ENCODE results near the gene GOLT1A.

DNA sequence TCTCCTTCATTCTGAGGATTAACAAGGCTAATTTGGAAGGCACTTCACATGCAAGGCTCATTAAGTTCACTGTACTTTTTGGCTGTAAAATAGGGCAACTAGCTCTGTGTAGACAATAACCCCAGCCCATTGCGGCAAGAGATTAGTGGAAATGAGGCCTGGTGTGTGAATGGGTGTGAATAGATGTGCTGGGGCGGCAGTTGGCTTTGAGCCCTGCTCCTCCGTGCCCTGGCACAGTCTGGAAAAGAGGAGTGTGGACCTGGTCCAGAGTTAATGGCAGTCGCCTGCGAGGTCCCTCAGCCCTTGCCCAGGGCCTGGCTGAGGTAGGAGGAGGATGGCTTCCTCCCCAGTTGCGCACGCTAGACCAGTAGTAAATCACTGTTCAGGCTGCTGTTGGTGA is 22.3 kb downstream of the GOLT1A start:
- TF ChIP-seq, protein P1, sequence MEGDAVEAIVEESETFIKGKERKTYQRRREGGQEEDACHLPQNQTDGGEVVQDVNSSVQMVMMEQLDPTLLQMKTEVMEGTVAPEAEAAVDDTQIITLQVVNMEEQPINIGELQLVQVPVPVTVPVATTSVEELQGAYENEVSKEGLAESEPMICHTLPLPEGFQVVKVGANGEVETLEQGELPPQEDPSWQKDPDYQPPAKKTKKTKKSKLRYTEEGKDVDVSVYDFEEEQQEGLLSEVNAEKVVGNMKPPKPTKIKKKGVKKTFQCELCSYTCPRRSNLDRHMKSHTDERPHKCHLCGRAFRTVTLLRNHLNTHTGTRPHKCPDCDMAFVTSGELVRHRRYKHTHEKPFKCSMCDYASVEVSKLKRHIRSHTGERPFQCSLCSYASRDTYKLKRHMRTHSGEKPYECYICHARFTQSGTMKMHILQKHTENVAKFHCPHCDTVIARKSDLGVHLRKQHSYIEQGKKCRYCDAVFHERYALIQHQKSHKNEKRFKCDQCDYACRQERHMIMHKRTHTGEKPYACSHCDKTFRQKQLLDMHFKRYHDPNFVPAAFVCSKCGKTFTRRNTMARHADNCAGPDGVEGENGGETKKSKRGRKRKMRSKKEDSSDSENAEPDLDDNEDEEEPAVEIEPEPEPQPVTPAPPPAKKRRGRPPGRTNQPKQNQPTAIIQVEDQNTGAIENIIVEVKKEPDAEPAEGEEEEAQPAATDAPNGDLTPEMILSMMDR (IDR thresholded peaks at IDR 0.05), result no peak
- TF ChIP-seq POLR2A (IDR thresholded peaks at IDR 0.05), result no peak
